ENCODE measurements around the gene CEP41.
A peak's percentile ranks its signal among the peaks of the same experiment; 100 is the strongest.

CEP41 gene

DNA sequence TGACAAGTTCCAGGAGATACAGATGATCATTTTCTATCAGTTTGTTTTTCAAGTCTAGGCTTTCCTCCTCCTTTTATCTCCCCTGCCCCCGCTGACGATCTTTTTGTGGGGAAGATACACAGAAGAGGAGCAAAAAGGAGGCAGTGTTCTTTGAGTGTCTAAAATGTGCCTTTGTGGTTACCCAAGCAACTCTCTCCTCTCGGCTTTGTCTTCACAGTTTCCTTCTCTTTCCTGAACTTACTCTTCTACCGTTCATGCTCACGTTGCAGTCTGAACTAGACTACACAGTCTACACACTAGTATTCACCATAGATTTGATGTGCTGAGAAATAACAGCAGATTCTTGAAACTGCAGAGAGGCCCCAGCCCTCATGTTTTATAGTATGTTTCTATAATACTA lies 23.6 kb downstream of the CEP41 start:
- DNase-seq: no peak

DNA sequence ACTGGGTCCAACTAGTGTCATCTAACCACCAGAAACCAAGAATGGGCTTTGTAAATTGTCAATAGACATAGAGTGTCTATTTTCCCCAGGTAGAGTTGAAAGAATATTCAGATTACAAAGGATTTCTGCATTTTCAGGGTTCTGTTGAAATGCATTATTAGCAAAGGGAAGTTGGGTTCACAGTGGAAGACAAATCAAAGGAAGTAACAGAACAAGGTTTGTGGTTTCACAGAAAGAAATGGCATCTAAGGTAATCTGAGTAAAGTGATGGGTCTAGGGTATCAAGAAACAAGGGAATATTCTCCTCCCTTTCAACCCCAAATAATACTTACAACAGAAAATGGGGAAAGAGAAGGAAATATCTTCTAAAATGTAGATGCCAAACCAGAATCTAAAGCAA lies 25.8 kb downstream of the CEP41 start:
- no peak for DNase-seq

DNA sequence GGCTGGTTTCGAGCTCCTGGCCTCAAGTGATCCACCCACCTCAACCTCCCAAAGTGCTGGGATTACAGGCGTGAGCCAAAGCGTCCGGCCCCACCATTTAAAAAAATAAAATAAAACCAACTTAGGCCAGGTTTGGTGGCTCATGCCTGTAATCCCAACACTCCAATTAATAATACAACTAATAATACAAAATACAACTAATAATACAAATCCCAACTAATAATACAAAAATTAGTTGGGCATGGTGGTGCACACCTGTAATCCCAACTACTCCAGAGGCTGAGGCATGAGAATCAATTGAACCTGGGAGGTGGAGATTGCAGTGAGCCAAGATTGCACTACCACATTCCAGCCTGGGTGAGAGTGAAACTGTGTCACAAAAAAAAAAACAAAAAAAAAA lies 27.6 kb downstream of the CEP41 start:
- DNase-seq: no peak

DNA sequence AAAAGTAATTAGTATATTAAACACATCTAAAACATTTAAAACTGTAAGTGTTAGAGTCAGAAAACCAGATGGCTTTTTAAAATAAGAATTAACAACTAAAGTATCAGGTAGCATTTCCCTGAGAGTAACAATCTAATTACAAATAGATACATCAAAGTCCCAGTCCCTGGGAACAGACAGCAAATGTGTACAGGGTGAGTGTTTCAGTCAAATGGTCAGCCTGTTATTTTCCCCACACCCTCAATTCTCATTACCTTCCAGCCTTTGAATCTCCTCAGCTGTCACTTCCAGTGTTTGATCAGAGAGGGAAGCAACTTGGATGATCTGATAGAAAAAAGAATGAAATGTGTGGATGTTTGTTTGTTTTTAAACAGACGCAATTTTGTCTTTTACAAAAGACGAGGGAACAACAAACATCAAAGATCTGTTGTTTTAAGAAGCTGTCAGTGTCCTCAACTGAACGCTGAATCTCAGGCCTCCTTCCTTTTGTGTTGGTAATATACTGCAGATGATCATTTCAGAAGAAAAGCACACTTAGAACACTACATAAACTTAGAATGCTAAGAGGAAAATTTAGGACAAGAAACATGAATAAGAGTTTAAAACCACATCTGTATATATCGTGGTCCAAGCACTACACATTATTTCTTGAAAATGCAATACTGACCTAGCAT lies 29.8 kb downstream of the CEP41 start:
- DNase-seq: no peak

DNA sequence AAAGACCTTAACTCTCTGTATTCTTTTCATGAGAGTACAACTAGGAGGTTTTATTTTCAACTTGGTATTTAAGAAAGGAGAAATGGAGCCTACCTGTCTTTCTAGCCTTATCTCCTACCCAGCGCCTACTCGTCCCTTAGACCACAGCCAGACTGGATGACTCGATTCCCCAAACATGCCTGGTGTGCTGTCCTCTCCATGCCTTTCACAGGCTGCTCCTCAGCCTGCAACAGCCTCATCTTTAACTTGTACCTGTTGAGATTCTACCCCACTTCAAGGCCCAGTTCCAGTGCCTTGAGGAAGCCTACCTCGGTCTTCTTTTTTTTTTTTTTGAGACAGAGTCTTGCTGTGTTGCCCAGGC lies 31.1 kb downstream of the CEP41 start:
- peak; percentile 27 for DNase-seq

DNA sequence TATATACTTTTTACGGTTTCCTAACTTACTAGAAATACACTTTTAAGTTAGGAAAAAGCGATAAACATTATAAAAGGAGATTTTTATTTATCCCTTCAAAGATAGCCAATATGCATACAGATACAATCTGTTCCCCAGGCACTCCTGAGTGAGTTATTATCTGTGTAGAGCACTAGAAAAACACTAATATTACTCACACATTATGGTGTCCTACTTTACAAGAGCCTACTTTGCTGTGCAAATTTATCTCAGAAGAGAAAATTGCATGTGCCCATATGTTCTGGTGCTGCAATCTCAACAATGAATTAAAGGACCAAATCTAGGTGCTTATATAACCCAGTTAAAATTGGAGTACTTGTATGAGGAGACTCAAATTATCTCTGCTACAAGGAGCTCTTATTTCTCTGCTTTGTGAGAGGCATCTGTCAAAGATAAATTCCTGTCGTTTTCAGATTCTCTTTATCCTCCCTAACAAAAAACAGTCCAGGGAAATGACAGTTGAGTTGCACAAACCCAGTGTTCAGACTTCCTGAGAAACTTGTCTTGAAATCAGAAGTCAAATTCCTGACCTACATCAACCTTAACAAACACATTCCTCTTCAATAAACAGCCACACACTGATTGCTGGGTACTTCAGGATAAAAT lies 31.6 kb downstream of the CEP41 start:
- DNase-seq: peak; percentile 18

DNA sequence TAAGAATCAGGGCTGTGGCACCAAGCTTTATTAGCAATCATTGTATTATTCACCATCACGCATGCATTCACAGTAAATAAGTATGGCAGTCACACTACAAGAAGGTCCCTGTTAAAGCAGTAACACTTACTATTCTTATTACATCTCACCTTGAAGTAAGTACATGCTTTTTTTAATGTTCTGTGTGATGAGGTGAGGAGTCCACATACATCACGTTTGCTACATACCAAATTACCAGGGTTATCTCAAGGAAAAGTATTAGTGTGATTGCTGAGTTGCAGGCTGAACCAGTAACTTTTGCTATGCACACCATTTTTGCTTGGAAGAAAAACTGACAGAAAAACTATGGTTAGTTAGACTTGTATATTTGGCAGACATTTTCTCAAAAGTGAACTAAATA lies 35.8 kb downstream of the CEP41 start:
- DNase-seq: no peak

DNA sequence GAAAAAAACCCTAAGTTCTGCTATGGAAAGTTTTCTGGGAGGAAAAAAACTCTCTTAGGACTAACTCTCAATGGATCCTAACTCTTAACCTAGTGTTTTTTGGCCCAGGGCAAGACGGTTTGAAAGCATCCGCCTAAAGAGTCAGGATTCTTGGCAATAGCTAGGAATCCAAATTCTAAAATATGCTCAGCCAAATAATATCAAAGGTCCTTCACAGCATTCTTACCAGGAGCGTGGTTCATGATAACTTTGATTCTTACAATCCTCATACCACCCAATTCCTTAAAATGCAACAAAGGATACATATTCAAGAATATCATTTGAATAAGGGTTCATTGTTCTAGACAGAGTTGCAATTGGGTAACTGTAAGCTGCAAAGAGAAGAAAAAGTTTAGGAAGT lies 39.2 kb downstream of the CEP41 start:
- no peak for DNase-seq

DNA sequence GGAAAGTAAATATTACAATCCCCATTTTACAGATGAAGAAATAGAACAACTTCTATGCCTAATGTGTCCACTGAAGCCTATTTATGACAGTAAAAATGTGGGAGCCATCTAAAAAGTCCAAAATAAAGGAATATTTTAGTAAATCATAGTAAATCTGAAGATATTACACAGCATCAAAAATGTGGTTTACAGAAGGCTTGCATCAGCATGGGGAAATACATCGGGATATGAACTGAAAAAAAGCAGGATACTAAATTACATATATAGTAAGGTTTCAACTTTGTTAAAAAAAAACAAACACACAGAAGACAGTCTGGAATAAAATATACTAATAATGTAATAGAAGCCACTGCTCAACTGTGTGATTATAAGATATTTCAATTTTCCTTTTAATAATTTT lies 39.7 kb downstream of the CEP41 start:
- no peak for DNase-seq

DNA sequence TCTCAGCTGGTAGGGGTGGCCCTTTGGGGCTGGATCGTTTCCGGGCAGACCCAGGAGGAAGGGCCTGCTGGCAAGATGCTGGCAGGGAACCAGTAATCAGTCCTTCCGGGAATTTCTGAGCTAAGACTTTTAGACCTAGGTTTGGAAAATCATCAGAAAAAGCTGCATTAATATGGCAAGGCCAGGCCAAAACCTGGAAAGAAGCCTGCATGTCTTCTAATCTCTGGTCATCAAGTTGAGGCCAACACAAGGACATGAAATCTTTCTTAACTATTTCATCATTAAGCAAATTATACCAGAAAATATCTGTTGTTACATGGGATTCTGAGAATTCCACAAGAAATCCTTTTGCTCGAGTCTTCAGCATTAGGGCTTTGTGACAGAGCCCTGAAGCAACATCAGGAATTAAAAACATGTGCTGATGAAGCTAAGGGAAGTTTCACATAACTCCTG lies 40.7 kb downstream of the CEP41 start:
- peak; percentile 32 for DNase-seq

DNA sequence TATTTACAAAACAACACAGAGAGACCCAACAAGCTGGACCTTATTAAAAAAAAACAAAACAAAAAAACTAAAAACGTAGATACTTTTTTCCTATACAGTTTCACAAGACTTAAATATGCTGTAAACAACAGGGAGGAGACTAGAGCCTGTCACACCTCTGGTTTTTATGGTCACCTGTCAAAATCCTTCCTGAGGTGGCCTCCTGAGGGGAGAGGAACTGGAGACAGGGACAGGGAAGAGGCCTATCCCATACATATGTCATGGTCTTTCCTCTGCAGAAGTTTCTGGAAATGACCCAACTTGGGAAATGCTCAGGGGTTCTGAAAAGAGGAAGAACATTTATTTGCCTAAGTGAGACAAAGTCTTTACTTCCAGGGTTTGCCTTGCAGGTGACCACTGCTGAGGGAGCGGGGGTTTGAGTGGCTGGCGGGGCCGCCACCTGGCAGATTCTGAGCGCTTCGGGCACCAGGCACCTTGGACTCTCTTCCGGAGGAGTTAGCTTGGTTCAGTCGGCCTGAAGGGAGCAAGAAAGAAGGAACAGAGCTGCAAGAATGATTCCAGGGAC lies 42.2 kb downstream of the CEP41 start:
- no peak for DNase-seq

DNA sequence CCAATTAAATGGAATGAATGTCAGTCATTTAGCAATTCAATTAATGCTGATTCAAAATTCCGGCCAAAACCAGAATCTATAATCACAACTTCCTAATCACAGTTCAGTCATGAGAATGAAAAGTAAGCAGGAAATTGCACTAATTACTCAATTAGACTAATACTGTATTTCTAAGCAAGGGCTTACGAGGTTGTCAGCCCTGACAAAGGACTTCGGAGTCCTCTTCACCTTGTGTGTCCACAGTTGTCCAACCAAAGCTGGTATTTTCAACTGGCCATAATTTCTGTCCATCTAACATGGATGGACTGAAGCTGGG lies 43.1 kb downstream of the CEP41 start:
- DNase-seq: no peak

DNA sequence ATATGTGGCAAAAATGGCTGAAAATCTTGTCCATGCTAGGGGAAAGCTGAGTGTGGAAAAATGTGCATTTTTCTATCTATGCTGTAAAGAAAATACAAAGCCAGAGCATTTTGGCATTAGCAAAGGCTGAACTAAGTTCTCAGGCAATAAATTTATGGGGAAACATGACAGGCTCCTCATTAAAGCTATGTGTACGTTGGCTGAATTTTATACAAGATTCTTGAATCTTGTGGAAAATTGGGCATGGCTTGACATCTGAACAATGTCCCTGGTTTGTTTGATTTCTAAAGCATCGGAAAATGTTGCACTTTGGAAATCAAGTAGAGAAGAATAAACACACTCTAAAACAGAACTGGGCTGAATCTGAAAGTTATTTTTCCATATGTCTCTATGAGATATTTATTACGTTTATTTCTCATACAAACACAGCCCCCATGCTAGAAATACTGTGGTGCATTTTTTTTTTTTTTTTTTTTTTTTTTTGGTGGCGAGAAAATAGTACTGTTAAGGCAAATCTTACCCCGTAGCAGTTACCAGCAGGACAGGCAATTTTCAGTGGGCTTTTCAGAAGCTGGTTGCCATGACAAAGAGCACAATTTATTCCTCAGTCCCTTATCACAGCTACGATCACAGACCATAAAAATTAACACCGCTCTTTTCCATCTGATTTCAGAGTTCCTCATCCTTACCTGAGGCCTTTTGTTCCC lies 43.6 kb downstream of the CEP41 start:
- no peak for DNase-seq

DNA sequence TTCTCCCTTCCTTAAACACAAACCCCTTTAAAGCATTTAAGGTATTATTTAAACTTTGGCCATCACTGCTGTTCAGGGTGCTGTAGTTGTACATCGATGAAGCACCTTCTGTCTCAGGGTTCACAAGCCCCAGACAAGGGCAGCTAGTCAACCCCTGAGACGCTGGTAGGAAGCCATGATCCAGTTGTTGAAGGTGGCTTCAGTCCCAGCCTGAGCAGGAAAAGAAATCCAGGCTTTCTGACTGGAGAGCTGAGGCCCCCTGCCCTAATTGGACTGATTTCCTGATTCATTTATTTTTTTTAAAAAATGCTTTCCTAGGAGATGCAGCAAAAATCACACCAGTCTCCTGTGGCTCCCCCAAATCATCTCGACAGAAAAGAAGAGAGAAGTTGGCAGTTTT lies 44.7 kb downstream of the CEP41 start:
- no peak for DNase-seq

DNA sequence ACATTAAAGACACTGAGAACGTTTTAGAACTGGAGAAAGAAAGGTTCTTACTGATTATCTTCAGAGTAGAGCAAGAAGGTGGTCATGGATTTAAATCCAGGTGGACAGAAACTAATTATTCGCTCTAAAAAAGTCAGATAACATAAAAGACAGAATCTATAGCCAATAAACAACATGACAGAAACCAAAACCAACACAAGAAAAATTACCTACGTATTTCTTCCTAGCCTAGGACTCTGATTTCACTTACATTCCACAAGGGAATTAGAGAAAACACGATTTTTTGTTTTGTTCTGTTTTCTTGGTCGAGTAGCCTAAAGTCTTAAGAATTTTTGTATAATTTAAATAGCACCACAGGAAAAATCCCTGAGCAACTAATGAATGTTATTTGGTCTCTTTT lies 45.4 kb downstream of the CEP41 start:
- no peak for DNase-seq

DNA sequence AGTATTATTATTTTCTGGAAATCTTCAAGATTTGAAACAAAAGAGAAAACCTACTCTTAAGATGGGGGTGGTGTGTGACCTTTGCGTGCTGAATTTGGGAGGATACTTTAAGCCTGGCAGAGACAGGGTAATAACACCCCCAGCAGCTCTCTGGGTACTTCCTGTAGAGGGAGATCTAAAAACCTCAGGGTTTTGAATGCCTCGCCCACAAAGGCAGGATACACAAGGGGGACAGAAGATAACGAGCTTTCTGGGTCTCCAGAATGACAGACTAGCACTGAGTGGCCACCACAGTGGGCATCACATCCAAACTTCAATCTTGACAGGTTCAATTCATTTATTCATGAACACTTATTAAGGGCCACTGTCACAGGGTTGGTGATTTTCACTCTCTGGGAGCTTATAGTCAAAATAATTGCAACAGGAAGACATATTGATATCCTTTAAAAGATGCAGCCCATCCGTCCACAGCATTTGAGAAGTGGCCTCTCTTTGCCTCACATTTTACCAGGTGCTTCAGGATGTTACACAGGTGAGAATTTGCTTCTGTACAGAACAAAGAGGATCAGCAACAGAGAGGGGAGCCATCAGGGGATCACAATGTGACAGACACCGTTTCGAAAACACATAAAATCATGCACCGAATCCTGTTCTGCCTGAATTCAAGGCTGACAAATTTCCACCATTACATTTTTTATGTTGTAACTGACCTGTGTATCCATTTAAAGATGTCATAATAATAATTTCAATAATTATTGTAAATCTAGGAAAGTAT lies 46.2 kb downstream of the CEP41 start:
- no peak for DNase-seq

DNA sequence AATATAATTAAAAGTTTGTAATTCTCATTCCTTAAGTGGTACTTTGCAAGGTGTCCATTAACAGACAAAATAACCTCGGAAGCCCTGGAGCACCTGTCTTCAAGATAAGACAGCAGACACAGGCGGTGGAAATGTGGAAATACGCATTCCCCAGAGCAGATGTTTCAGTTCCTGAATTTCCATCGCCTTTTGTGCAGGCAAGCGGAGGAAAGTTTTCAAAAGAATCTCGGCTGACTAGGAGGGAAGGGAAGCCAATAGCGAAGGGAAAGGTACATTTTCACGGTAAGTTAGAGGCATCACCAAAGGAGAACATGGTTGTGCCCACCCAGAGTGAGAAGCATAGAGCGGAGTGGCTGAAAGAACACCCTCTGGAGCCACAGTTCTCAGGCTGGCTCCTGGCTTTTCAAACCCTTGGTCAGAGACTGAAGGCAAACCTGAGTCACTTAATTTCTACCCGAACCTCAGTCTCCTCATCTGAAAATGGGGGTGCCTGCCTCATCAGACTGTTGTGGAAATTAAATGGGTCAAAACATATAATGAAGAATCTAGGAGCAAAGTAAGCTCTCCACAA lies 46.9 kb downstream of the CEP41 start:
- no peak for DNase-seq

DNA sequence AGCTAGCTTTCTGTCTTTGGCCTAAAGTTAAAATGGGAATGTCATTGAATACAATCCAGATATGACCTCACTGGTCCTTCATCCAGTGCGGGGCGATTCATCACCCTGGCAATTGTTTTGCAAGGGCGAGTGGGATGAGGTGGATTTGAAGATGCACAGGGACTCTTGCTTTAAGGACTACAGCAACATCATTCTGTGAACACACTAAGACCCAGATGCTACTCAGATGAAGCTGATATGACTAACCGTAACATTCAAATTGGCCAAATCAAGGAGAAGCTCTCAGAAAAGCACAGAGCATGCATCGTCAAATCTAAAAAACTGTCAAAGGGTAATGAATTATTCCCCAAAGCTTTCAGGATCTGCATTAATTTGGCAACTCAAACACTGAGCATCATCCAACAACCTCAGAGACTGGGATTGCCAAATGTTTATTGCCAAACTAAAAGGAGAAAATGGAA lies 47.7 kb downstream of the CEP41 start:
- DNase-seq: peak; percentile 36

DNA sequence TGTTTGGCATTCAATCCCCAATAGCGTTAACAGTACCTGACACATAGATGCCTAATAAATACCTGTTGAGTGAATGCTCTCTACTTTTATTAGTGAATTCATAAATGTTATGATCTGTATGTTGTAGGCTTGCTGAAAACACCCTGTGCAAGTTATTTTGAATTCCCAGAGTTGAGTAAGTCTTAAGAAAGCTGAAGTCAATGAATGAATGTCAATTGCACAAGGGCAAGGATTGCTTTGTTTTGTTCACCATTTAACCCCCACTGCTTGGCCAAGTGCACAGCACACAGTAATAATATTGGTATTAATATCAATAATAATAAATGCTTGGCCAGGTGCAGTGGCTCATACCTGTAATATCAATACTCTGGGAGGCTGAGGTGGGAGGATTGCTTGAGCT lies 50.3 kb downstream of the CEP41 start:
- DNase-seq: no peak

DNA sequence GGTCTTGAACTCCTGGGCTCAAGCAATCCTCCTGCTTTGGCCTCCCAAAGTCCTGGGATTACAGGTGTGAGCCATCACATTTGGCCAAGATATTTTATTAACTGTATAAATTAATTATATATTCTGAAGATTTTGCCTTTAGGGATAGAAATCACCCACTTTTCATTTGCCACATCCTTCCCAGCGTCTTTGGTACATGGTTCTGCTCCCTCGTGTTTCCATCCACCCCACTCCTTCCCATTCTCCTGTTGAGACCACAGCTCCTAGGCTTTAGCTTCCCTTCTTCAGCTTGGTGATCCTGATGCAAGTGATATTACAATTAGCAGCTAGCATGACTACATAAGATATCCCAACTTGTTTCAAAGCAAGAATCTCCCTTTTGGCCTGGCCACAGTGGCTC lies 52.1 kb downstream of the CEP41 start:
- DNase-seq: no peak

DNA sequence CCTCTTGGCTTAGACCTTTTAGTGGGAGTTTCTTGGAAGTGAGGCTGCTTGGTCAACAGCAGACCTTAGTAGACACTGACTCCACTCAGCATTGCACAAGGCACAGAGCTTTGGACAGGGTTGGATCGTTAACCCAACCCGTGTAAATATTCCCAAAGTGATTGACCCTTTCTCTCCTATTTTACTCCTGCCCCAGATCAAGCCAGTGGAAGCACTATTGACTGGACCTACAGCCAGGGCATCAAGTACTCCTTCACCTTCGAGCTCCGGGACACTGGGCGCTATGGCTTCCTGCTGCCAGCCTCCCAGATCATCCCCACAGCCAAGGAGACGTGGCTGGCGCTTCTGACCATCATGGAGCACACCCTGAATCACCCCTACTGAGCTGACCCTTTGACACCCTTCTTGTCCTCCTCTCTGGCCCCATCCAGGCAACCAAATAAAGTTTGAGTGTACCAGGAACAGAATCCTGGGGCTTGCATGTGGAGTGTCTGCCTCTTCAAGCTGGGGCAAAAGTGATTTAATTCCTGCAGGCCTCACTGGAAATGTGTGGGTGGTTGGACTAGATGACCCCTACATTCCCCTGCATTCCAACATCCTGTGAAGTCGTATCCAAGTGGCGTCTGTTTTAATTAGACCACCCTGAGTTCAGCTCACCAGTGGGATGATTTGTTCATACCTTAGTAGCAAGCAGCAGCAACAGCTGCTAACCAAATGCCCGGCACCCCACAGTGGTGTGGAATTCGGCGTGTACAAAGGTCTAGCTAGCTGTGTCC lies 53.0 kb downstream of the CEP41 start:
- peak; percentile 67 for DNase-seq

DNA sequence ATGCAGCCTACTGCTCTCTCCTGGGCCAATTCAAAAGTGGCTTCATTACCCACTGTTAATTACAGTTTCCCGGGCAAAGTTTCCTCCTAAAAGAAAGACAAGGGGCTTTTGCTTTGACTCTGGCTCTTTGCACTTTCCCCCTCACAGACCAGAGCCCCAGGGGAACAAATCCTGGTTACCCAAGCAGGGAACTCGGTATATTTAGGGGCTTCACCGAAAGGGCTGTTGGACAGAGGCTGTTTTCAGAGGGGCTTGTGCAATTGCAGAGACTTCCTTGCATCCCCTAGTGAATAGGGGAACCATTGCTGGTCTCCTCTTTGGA lies 53.5 kb downstream of the CEP41 start:
- DNase-seq: no peak
